ENCODE results near the gene KCMF1.

KCMF1 gene

GRCh38 chr2:84940088-84940470, 30.9 kb upstream of the KCMF1 start:
- TF ChIP-seq RAD21 (IDR thresholded peaks at IDR 0.05; ENCODE audit: low read depth) (no peak), YY1 (IDR thresholded peaks at IDR 0.05; ENCODE audit: low read depth) (no peak)

- TF ChIP-seq CEBPB (IDR thresholded peaks at IDR 0.05) = no peak
These were observed 30.0 kb upstream of the KCMF1 start for GRCh38 chr2:84940831-84941412.

GRCh38 chr2:84942166-84942565, 28.8 kb upstream of the KCMF1 start:
- TF ChIP-seq CEBPB (IDR thresholded peaks at IDR 0.05) (no peak), REST (IDR thresholded peaks at IDR 0.05; ENCODE audit: low read depth) (no peak), YY1 (IDR thresholded peaks at IDR 0.05; ENCODE audit: low read depth) (no peak), RAD21 (IDR thresholded peaks at IDR 0.05; ENCODE audit: low read depth) (no peak), EGR1 (IDR thresholded peaks at IDR 0.05) (no peak), TCF12 (IDR thresholded peaks at IDR 0.05; ENCODE audit: low read depth) (no peak), FOXM1 (IDR thresholded peaks at IDR 0.05; ENCODE audit: borderline replicate concordance, low read depth) (no peak), TAF1 (IDR thresholded peaks at IDR 0.05; ENCODE audit: low read depth) (no peak), EP300 (IDR thresholded peaks at IDR 0.05; ENCODE audit: borderline replicate concordance) (no peak), ZBTB7A (IDR thresholded peaks at IDR 0.05; ENCODE audit: low read depth) (no peak), MAX (IDR thresholded peaks at IDR 0.05) (no peak), CREB1 (IDR thresholded peaks at IDR 0.05; ENCODE audit: low read depth) (no peak), USF1 (IDR thresholded peaks at IDR 0.05) (no peak), TEAD4 (IDR thresholded peaks at IDR 0.05) (no peak), NFIC (IDR thresholded peaks at IDR 0.05) (no peak)

GRCh38 chr2:84942964-84943421, 28.0 kb upstream of the KCMF1 start:
- TF ChIP-seq CEBPB (IDR thresholded peaks at IDR 0.05) (no peak), MAX (IDR thresholded peaks at IDR 0.05) (no peak), CREB1 (IDR thresholded peaks at IDR 0.05; ENCODE audit: low read depth) (no peak), NFIC (IDR thresholded peaks at IDR 0.05) (no peak), TCF12 (IDR thresholded peaks at IDR 0.05; ENCODE audit: low read depth) (no peak), TAF1 (IDR thresholded peaks at IDR 0.05; ENCODE audit: low read depth) (no peak), EGR1 (IDR thresholded peaks at IDR 0.05) (no peak), ZBTB7A (IDR thresholded peaks at IDR 0.05; ENCODE audit: low read depth) (no peak), YY1 (IDR thresholded peaks at IDR 0.05; ENCODE audit: low read depth) (no peak), REST (IDR thresholded peaks at IDR 0.05; ENCODE audit: low read depth) (no peak), EP300 (IDR thresholded peaks at IDR 0.05; ENCODE audit: borderline replicate concordance) (no peak), FOXM1 (IDR thresholded peaks at IDR 0.05; ENCODE audit: borderline replicate concordance, low read depth) (no peak), TEAD4 (IDR thresholded peaks at IDR 0.05) (no peak), RAD21 (IDR thresholded peaks at IDR 0.05; ENCODE audit: low read depth) (no peak), USF1 (IDR thresholded peaks at IDR 0.05) (no peak)

GRCh38 chr2:84944295-84944909, 26.6 kb upstream of the KCMF1 start:
- TF ChIP-seq ZBTB7A (IDR thresholded peaks at IDR 0.05; ENCODE audit: low read depth) = no peak
- no peak for TF ChIP-seq FOXM1 (IDR thresholded peaks at IDR 0.05; ENCODE audit: borderline replicate concordance, low read depth)
- TF ChIP-seq CEBPB (IDR thresholded peaks at IDR 0.05) = no peak
- TF ChIP-seq TEAD4 (IDR thresholded peaks at IDR 0.05) = no peak
- TF ChIP-seq NFIC (IDR thresholded peaks at IDR 0.05) = no peak

- no peak for TF ChIP-seq EGR1 (IDR thresholded peaks at IDR 0.05)
- peak; percentile 85; the same call in 1 of the 2 replicates for TF ChIP-seq EP300 (IDR thresholded peaks at IDR 0.05; ENCODE audit: borderline replicate concordance)
- TF ChIP-seq USF1 (IDR thresholded peaks at IDR 0.05) = no peak
- peak; percentile 76; the same call in 1 of the 2 replicates for TF ChIP-seq TCF12 (IDR thresholded peaks at IDR 0.05; ENCODE audit: low read depth)
- TF ChIP-seq YY1 (IDR thresholded peaks at IDR 0.05; ENCODE audit: low read depth) = no peak
- TF ChIP-seq RAD21 (IDR thresholded peaks at IDR 0.05; ENCODE audit: low read depth) = 0 out of 2 replicates have a peak, but pooled peaks have one; percentile 17
- TF ChIP-seq TEAD4 (IDR thresholded peaks at IDR 0.05) = peak; percentile 90
- no peak for TF ChIP-seq CEBPB (IDR thresholded peaks at IDR 0.05)
- TF ChIP-seq FOXM1 (IDR thresholded peaks at IDR 0.05; ENCODE audit: borderline replicate concordance, low read depth) = no peak
- no peak for TF ChIP-seq REST (IDR thresholded peaks at IDR 0.05; ENCODE audit: low read depth)
- peak; percentile 81 for TF ChIP-seq MAX (IDR thresholded peaks at IDR 0.05)
- TF ChIP-seq TAF1 (IDR thresholded peaks at IDR 0.05; ENCODE audit: low read depth) = peak; percentile 31; the same call in 1 of the 2 replicates
- TF ChIP-seq ZBTB7A (IDR thresholded peaks at IDR 0.05; ENCODE audit: low read depth) = no peak
- TF ChIP-seq NFIC (IDR thresholded peaks at IDR 0.05) = 0 out of 2 replicates have a peak, but pooled peaks have one; percentile 25
- TF ChIP-seq CREB1 (IDR thresholded peaks at IDR 0.05; ENCODE audit: low read depth) = no peak
These were observed 24.6 kb upstream of the KCMF1 start for GRCh38 chr2:84946204-84947009.
